CD4-positive, alpha-beta T cell treated with Interleukin-17A for 4 hours (primary cell): ENCODE results near the gene CTPS2.

Experiments
- DNase-seq: peaks from one replicate; pipeline ENCODE4 v3.0.0-alpha.2; 2020; ENCODE audit warnings: mixed read lengths

The CTPS2 gene

GRCh38 chrX:16544969-16545368 is 167.5 kb downstream of the CTPS2 start:
- DNase-seq, result no peak
